Measurements from ENCODE around the gene ZFR2. TPM values are rescaled to one million over a fixed set of nuclear protein-coding genes. Genes with fewer than 3 reads are reported as not detected.

The ZFR2 gene
- total RNA-seq, 1 experiment from 2014 or later: not detected

DNA sequence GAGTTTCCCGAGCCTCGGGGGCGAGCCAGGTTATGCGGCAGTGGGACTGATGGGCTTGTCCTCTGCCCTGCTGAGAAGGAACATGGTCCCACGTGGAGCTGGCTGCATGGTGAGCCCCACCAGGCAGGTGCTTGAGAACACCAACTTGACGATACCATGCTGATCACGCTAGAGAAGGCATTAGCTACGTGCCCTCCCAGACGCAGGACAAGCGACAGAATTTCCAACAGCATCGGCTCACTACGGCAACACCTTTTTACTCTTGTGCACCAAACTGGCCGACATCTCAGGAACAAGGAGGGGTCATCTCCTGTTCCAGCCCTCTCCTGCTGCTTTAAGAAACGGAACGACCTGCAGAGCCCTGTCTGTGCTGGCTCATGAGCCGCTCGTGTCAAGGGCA, 8.3 kb downstream of the ZFR2 start:
- Mint-ChIP-seq H3K36me3 (ENCODE audit: insufficient read depth, unreplicated experiment) (peaks cover 2% of the 10 kb centered on the region), H3K9me3 (ENCODE audit: low read depth, unreplicated experiment) (no peaks in the 10 kb centered on the region), H3K4me1 (ENCODE audit: low read depth, unreplicated experiment) (peaks cover 4% of the 10 kb centered on the region), H3K27ac (ENCODE audit: unreplicated experiment) (no peak overlapping the region), H3K27me3 (ENCODE audit: unreplicated experiment) (peaks cover 43% of the 10 kb centered on the region), H3K4me3 (ENCODE audit: low read depth, unreplicated experiment) (no peak overlapping the region)
- BruUV-seq (replicated peaks): no TSS peak
- CTCF ChIA-PET: no interaction called here
- TF ChIP-seq, protein P1, sequence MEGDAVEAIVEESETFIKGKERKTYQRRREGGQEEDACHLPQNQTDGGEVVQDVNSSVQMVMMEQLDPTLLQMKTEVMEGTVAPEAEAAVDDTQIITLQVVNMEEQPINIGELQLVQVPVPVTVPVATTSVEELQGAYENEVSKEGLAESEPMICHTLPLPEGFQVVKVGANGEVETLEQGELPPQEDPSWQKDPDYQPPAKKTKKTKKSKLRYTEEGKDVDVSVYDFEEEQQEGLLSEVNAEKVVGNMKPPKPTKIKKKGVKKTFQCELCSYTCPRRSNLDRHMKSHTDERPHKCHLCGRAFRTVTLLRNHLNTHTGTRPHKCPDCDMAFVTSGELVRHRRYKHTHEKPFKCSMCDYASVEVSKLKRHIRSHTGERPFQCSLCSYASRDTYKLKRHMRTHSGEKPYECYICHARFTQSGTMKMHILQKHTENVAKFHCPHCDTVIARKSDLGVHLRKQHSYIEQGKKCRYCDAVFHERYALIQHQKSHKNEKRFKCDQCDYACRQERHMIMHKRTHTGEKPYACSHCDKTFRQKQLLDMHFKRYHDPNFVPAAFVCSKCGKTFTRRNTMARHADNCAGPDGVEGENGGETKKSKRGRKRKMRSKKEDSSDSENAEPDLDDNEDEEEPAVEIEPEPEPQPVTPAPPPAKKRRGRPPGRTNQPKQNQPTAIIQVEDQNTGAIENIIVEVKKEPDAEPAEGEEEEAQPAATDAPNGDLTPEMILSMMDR (IDR thresholded peaks at IDR 0.05; ENCODE audit: unreplicated experiment): no peak
- no peak for DNase-seq
- intact Hi-C loops (cut with micrococcal nuclease; ENCODE audit: unreplicated experiment): no loop called here

DNA sequence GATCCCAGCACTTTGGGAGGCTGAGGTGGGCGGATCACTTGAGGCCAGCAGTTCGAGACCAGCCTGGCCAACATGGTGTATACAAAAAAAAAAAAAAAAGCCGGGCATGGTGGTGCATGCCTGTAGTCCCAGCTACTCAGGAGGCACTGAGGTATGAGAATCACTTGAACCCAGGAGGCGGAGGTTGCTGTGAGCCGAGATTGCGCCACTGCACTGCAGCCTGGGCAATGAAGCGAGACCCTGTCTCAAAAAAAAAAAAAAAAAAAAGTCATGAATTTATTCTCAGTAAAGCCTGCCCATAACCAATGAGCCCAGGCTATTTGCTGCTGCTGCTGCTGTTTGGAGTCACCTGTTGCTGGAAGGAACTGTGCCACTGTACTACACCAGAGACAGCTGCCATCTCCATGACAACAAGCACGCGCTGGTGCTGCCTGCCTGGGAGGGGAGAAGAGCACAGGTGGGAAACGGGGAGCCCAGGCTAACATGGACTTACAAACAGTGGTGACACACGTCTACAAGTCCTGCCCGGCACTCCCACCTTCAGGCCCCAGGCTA, 11.3 kb downstream of the ZFR2 start:
- Mint-ChIP-seq H3K9me3 (ENCODE audit: low read depth, unreplicated experiment) (no peaks in the 10 kb centered on the region), H3K36me3 (ENCODE audit: insufficient read depth, unreplicated experiment) (peaks cover 5% of the 10 kb centered on the region), H3K27ac (ENCODE audit: unreplicated experiment) (no peak overlapping the region), H3K4me3 (ENCODE audit: low read depth, unreplicated experiment) (no peak overlapping the region), H3K4me1 (ENCODE audit: low read depth, unreplicated experiment) (peaks cover 11% of the 10 kb centered on the region), H3K27me3 (ENCODE audit: unreplicated experiment) (peaks cover 16% of the 10 kb centered on the region)
- intact Hi-C loops (cut with micrococcal nuclease; ENCODE audit: unreplicated experiment): loop anchor here (5.0 to 10.0 kb wide), 2 partner anchors 110 to 347 kb away; no protein-coding TSS in a partner anchor
- BruUV-seq (replicated peaks): no TSS peak
- TF ChIP-seq, protein P1 (IDR thresholded peaks at IDR 0.05; ENCODE audit: unreplicated experiment): no peak
- no peak for DNase-seq
- CTCF ChIA-PET: interaction anchor here (0.6 kb wide), 2 partner anchors 9 to 195 kb away, joined by 3 to 5 read pairs; no protein-coding TSS in a partner anchor

DNA sequence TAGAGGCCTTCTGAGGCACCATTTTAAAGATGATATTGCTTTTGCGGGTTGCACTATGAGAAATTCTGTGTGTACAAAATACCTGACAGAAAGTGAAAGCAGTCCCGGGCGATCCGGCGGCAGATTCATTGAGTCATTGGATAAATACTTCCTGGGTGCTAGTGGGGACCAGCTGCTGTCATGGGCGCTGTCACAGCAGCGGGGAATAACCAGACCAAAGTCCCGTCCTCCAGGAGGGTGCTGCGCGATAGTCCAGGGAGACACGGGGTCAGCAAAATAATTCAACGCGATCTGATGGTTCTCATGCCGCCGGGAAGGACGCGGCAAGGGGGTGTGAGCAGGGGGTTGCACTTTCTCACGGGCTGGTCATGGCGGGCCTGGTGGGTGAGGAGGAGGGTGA, 13.5 kb downstream of the ZFR2 start:
- peaks cover 26% of the 10 kb centered on the region for H3K4me1 Mint-ChIP-seq (ENCODE audit: low read depth, unreplicated experiment)
- peaks cover 5% of the 10 kb centered on the region for H3K36me3 Mint-ChIP-seq (ENCODE audit: insufficient read depth, unreplicated experiment)
- intact Hi-C loops (cut with micrococcal nuclease; ENCODE audit: unreplicated experiment): loop anchor here (5.0 to 10.0 kb wide), 2 partner anchors 112 to 349 kb away; no protein-coding TSS in a partner anchor
- BruUV-seq (replicated peaks): no TSS peak
- peak overlapping the region; percentile 51 for H3K4me3 Mint-ChIP-seq (ENCODE audit: low read depth, unreplicated experiment)
- H3K9me3 Mint-ChIP-seq (ENCODE audit: low read depth, unreplicated experiment): no peaks in the 10 kb centered on the region
- TF ChIP-seq, protein P1 (IDR thresholded peaks at IDR 0.05; ENCODE audit: unreplicated experiment): no peak
- H3K27me3 Mint-ChIP-seq (ENCODE audit: unreplicated experiment): peaks cover under 1% of the 10 kb centered on the region
- CTCF ChIA-PET: interaction anchor here (0.7 kb wide), 1 partner anchor 15 kb away, joined by 6 read pairs; no protein-coding TSS in a partner anchor
- peak; percentile 64 for DNase-seq
- no peak overlapping the region for H3K27ac Mint-ChIP-seq (ENCODE audit: unreplicated experiment)

DNA sequence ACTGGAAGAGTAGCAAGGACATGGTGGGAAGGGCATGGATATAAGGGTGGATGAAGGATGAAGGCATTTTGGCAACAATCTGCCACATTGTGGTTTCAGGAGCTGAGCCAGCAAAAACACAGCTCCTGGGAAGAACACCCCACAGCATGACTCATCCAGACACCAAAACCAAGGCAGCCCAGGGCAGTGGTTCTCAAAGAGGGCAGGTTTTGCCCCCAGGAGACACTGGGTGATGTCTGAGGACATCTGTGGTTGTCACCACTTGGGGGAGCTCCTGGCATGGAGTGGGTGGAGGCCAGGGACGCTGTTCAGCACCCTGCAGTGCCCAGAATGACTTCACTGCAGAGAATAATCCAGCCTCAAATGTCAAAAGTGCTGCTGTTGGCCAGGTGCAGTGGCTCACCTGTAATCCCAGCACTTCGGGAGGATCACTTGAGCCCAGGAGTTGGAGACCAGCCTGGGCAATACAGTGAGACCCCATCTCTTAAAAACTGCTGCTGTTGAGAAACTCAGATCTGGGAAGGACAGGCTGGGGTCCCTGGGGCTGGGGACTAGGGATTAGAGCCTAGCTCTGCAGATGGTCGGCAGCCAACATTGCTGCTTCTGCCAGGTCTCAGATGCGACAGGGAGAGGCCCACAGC, 16.1 kb downstream of the ZFR2 start:
- DNase-seq: peak; percentile 84
- Mint-ChIP-seq H3K4me3 (ENCODE audit: low read depth, unreplicated experiment) (no peak overlapping the region), H3K27me3 (ENCODE audit: unreplicated experiment) (no peaks in the 10 kb centered on the region), H3K36me3 (ENCODE audit: insufficient read depth, unreplicated experiment) (peaks cover 5% of the 10 kb centered on the region), H3K4me1 (ENCODE audit: low read depth, unreplicated experiment) (peaks cover 26% of the 10 kb centered on the region), H3K27ac (ENCODE audit: unreplicated experiment) (no peak overlapping the region), H3K9me3 (ENCODE audit: low read depth, unreplicated experiment) (no peaks in the 10 kb centered on the region)
- TF ChIP-seq, protein P1 (IDR thresholded peaks at IDR 0.05; ENCODE audit: unreplicated experiment): peak; percentile 51
- BruUV-seq (replicated peaks): no TSS peak
- CTCF ChIA-PET: interaction anchor here (0.5 to 1.6 kb wide), 8 partner anchors 31 to 349 kb away, joined by 3 to 16 read pairs (median 3); no protein-coding TSS in a partner anchor
- intact Hi-C loops (cut with micrococcal nuclease; ENCODE audit: unreplicated experiment): loop anchor here (5.0 to 10.0 kb wide), 2 partner anchors 135 to 352 kb away; partner anchors contain the start of gene EEF2

Measured in Calu3 (cell line).